ENCODE results near the gene STAMBP.
"Not testable (repeated sequence)": the region's sequence is repeated elsewhere in the genome, so short reads cannot be mapped to it uniquely, and the experiment has no call there.

DNA sequence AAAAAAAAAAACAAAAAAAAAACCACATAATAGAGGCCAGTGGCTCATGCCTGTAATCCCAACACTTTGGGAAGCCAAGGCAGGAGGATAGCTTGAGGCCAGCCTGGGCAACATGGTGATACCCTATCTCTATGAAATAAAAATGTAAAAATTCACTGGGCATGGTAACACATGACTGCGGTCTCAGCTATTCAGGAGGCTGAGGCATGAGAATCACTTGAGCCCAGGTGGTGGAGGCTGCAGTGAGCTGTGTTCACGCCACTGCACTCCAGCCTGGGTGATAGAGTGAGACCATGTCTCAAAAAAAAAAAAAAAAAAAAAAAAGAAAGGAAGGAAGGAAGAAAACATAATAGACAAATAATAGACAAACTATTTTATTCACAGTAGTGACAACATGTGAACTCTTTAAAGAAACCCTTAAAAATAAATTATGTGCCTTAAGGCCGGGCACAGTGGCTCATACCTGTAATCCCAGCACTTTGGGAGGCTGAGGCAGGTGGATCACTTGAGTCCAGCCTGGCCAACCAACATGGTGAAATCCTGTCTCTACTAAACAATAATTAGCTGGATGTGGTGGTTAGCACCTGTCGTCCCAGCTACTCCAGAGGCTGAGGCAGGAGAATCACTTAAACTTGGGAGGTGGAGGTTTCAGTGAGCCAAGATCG, 75.3 kb downstream of the STAMBP start:
- TF ChIP-seq, protein P1, sequence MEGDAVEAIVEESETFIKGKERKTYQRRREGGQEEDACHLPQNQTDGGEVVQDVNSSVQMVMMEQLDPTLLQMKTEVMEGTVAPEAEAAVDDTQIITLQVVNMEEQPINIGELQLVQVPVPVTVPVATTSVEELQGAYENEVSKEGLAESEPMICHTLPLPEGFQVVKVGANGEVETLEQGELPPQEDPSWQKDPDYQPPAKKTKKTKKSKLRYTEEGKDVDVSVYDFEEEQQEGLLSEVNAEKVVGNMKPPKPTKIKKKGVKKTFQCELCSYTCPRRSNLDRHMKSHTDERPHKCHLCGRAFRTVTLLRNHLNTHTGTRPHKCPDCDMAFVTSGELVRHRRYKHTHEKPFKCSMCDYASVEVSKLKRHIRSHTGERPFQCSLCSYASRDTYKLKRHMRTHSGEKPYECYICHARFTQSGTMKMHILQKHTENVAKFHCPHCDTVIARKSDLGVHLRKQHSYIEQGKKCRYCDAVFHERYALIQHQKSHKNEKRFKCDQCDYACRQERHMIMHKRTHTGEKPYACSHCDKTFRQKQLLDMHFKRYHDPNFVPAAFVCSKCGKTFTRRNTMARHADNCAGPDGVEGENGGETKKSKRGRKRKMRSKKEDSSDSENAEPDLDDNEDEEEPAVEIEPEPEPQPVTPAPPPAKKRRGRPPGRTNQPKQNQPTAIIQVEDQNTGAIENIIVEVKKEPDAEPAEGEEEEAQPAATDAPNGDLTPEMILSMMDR (IDR thresholded peaks at IDR 0.05; ENCODE audit: low read depth, low read length, poor library complexity, severe bottlenecking) = not testable (repeated sequence)
- TF ChIP-seq EZH2phosphoT487 (IDR thresholded peaks at IDR 0.05; ENCODE audit: borderline replicate concordance, low read length) = not testable (repeated sequence)

Data from DOHH2 (cell line).